KMS-11 (cell line): ENCODE measurements around the gene SNCAIP.
"Not testable (repeated sequence)": the region's sequence is repeated elsewhere in the genome, so short reads cannot be mapped to it uniquely, and the experiment has no call there.

ENCODE experiments used
- H2AFZ ChIP-seq: fragments of 200-600 bp; sonication (generic); 2 replicates; pipeline ENCODE4 v1.6.1; 2016; ENCODE audit warnings: antibody characterized with exemption, mixed run types, low read depth
- H3K27ac ChIP-seq: fragments of 200-600 bp; sonication (generic); 2 replicates; pipeline ENCODE4 v1.6.1; 2016; ENCODE audit warnings: mild to moderate bottlenecking, mixed run types
- H3K27me3 ChIP-seq: fragments of 200-600 bp; sonication (generic); 2 replicates; pipeline ENCODE4 v1.6.1; 2017; ENCODE audit warnings: mild to moderate bottlenecking, low read depth, mixed run types, moderate library complexity; ENCODE audit not compliant: insufficient read depth
- H3K36me3 ChIP-seq: fragments of 200-600 bp; sonication (generic); 2 replicates; pipeline ENCODE4 v1.6.1; 2017; ENCODE audit warnings: mild to moderate bottlenecking, mixed run types; ENCODE audit not compliant: insufficient read depth
- H3K4me1 ChIP-seq: fragments of 200-600 bp; sonication (generic); 2 replicates; pipeline ENCODE4 v1.6.1; 2016; ENCODE audit warnings: mild to moderate bottlenecking, low read depth, mixed run types; ENCODE audit not compliant: poor library complexity, severe bottlenecking
- H3K4me2 ChIP-seq: fragments of 200-600 bp; sonication (generic); 2 replicates; pipeline ENCODE4 v1.7.0; 2016; ENCODE audit warnings: mild to moderate bottlenecking, mixed run types
- H3K4me3 ChIP-seq: fragments of 200-600 bp; sonication (generic); IDR thresholded peaks from 2 replicates; pipeline ENCODE4 v1.6.1; 2017; ENCODE audit warnings: low read depth, low read length, mixed read lengths; ENCODE audit not compliant: insufficient read depth
- H3K79me2 ChIP-seq: fragments of 200-600 bp; sonication (generic); 2 replicates; pipeline ENCODE4 v1.6.1; 2016; ENCODE audit warnings: low read depth, mixed run types; ENCODE audit not compliant: insufficient read depth
- H3K9ac ChIP-seq: fragments of 200-600 bp; sonication (generic); 2 replicates; pipeline ENCODE4 v1.6.1; 2016; ENCODE audit warnings: mild to moderate bottlenecking, mixed run types
- H4K20me1 ChIP-seq: fragments of 200-600 bp; sonication (generic); 2 replicates; pipeline ENCODE4 v1.6.1; 2016; ENCODE audit warnings: mild to moderate bottlenecking, mixed run types; ENCODE audit not compliant: insufficient read depth
- CTCF ChIP-seq: fragments of 200-600 bp; sonication (generic); conservative IDR thresholded peaks from 2 replicates; pipeline ENCODE4 v1.6.1; 2017; ENCODE audit warnings: low read depth, mild to moderate bottlenecking, antibody characterized with exemption, low read length, moderate library complexity, mixed read lengths

SNCAIP gene

DNA sequence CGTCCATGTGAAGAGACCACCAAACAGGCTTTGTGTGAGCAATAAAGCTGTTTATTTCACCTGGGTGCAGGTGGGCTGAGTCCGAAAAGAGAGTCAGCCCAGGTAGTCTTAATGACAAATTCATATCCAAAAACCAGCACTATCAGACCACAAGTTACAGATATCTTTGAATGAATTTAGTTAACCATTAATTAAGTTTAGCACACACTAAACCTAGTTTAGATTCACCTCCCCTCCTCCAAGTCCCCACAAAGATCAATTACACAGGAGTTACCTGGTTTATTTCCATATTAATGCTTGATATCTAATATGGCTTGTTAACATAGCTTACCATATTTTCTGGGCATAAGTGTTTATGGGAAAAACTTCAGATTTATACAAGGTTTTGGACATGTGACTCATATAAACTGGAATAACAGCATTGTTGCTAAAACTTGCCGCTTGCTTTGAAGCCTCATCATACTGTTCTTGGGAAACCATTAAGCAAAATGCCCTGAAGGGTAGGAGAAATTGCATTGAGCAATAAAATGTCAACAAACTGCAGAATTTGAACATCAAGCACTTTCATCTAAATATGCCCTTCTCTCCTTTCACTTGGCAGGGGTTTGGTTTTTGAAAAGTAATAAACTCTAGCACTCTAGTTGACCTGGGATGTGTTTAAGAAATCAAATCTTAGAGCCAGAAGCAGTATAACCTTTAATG is 166.9 kb downstream of the SNCAIP start:
- H3K79me2 ChIP-seq = no peaks in the 10 kb centered on the region
- no peaks in the 10 kb centered on the region for H3K4me1 ChIP-seq
- H3K36me3 ChIP-seq = no peaks in the 10 kb centered on the region
- no peaks in the 10 kb centered on the region for H4K20me1 ChIP-seq
- no peaks in the 10 kb centered on the region for H3K27me3 ChIP-seq
- no peak overlapping the region for H3K9ac ChIP-seq
- no peak overlapping the region for H2AFZ ChIP-seq
- no peak overlapping the region for H3K27ac ChIP-seq
- H3K4me2 ChIP-seq = no peak overlapping the region
- H3K4me3 ChIP-seq = no peak overlapping the region
- no peak for TF ChIP-seq CTCF

- H3K27me3 ChIP-seq = no peaks in the 10 kb centered on the region
Measured at GRCh38 chr5:122480146-122480545, 168.1 kb downstream of the SNCAIP start.

DNA sequence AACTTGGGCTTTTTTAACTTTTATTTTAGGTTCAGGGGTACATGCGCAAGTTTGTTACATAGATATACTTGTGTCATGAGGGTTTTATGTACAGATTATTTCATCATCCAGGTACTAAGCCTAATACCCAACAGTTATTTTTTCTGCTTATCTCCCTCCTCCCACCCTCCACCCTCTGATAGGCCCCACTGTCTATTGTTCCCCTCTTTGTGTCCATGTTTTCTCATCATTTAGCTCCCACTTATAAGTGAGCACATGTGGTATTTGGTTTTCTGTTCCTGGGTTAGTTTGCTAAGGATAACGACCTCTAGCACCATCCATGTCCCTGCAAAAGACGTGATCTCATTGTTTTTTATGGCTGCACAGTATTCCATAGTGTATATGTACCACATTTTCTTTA is 172.1 kb downstream of the SNCAIP start:
- Histone ChIP-seq H3K9ac (no peak overlapping the region), H3K27me3 (no peaks in the 10 kb centered on the region), H2AFZ (no peak overlapping the region), H3K4me3 (no peak overlapping the region), H3K4me2 (no peak overlapping the region), H4K20me1 (no peaks in the 10 kb centered on the region), H3K79me2 (no peaks in the 10 kb centered on the region), H3K27ac (no peak overlapping the region), H3K36me3 (no peaks in the 10 kb centered on the region), H3K4me1 (no peaks in the 10 kb centered on the region)
- TF ChIP-seq CTCF = no peak

More at GRCh38 chr5:122480146-122480545, 168.1 kb downstream of the SNCAIP start:
- H3K4me1 ChIP-seq = no peaks in the 10 kb centered on the region
- TF ChIP-seq CTCF = no peak
- H2AFZ ChIP-seq = no peak overlapping the region
- no peaks in the 10 kb centered on the region for H3K79me2 ChIP-seq
- H3K4me2 ChIP-seq = no peak overlapping the region
- H3K27ac ChIP-seq = no peak overlapping the region
- H4K20me1 ChIP-seq = no peaks in the 10 kb centered on the region
- H3K9ac ChIP-seq = no peak overlapping the region
- no peak overlapping the region for H3K4me3 ChIP-seq
- H3K36me3 ChIP-seq = no peaks in the 10 kb centered on the region

GRCh38 chr5:122485226-122485625 is 173.2 kb downstream of the SNCAIP start:
- H4K20me1 ChIP-seq = no peaks in the 10 kb centered on the region
- no peaks in the 10 kb centered on the region for H3K36me3 ChIP-seq
- H3K27ac ChIP-seq = no peak overlapping the region
- no peaks in the 10 kb centered on the region for H3K27me3 ChIP-seq
- H2AFZ ChIP-seq = no peak overlapping the region
- H3K79me2 ChIP-seq = no peaks in the 10 kb centered on the region
- H3K4me3 ChIP-seq = no peak overlapping the region
- H3K4me1 ChIP-seq = no peaks in the 10 kb centered on the region
- H3K4me2 ChIP-seq = no peak overlapping the region
- TF ChIP-seq CTCF = no peak
- no peak overlapping the region for H3K9ac ChIP-seq

GRCh38 chr5:122486616-122487015 is 174.6 kb downstream of the SNCAIP start:
- H3K27me3 ChIP-seq, H4K20me1 ChIP-seq, H3K4me3 ChIP-seq, H3K79me2 ChIP-seq, H3K4me2 ChIP-seq, H3K27ac ChIP-seq, H3K4me1 ChIP-seq, H2AFZ ChIP-seq, H3K36me3 ChIP-seq, H3K9ac ChIP-seq: not testable (repeated sequence)
